OCI-LY7 (cell line): Measurements from ENCODE around the gene CAND2.

ENCODE experiments used
- CTCF ChIP-seq: fragments of 200-600 bp; sonication (generic); conservative IDR thresholded peaks from 2 replicates; pipeline ENCODE4 v1.5.1; 2014; ENCODE audit warnings: mild to moderate bottlenecking, antibody characterized with exemption, low read length, moderate library complexity, mixed read lengths
- EZH2phosphoT487 ChIP-seq: fragments of 200-600 bp; sonication (generic); IDR thresholded peaks from 2 replicates; pipeline ENCODE4 v1.6.1; 2018; ENCODE audit warnings: low read depth, borderline replicate concordance, mild to moderate bottlenecking, mixed run types, antibody characterized with exemption, low read length, moderate library complexity, mixed read lengths

GRCh38 chr3:12769761-12770160 is 26.7 kb upstream of the CAND2 start:
- TF ChIP-seq CTCF (no peak), EZH2phosphoT487 (no peak)
